ENCODE results near the gene PPP1R9B. TPM values are rescaled to one million over a fixed set of nuclear protein-coding genes. Genes with fewer than 3 reads are reported as not detected.

Gene PPP1R9B
- total RNA-seq, 1 donor from 2014 or later: 45.8 TPM

- no peak for DNase-seq
Measured at GRCh38 chr17:50155115-50155819, 4.8 kb upstream of the PPP1R9B start.

- no peak for DNase-seq
Measured at GRCh38 chr17:50154604-50155003, 4.1 kb upstream of the PPP1R9B start.

- DNase-seq: no peak
Measured at GRCh38 chr17:50153650-50154575, 3.4 kb upstream of the PPP1R9B start.

GRCh38 chr17:50152736-50153135, 2.3 kb upstream of the PPP1R9B start:
- DNase-seq: no peak

- DNase-seq: peak; percentile 90
Measured at GRCh38 chr17:50151937-50152547, 1.6 kb upstream of the PPP1R9B start.

GRCh38 chr17:50151041-50151936, 812 bp upstream of the PPP1R9B start:
- DNase-seq: peak; percentile 90

GRCh38 chr17:50149417-50150353, 792 bp downstream of the PPP1R9B start:
- DNase-seq: peak; percentile 74

- DNase-seq: no peak
Measured at GRCh38 chr17:50149091-50149416, 1.4 kb downstream of the PPP1R9B start.

- DNase-seq: peak; percentile 33
Measured at GRCh38 chr17:50148226-50149090, 2.0 kb downstream of the PPP1R9B start.

- DNase-seq: peak; percentile 45
Measured at GRCh38 chr17:50147841-50148225, 2.6 kb downstream of the PPP1R9B start.

GRCh38 chr17:50146927-50147665, 3.4 kb downstream of the PPP1R9B start:
- no peak for DNase-seq

GRCh38 chr17:50146230-50146926, 4.1 kb downstream of the PPP1R9B start:
- no peak for DNase-seq

GRCh38 chr17:50145532-50146229, 4.8 kb downstream of the PPP1R9B start:
- DNase-seq: no peak

GRCh38 chr17:50144845-50145531, 5.5 kb downstream of the PPP1R9B start:
- DNase-seq: no peak

- no peak for DNase-seq
Measured at GRCh38 chr17:50144355-50144754, 6.1 kb downstream of the PPP1R9B start.

GRCh38 chr17:50143461-50144176, 6.9 kb downstream of the PPP1R9B start:
- DNase-seq: no peak

- no peak for DNase-seq
Measured at GRCh38 chr17:50141745-50142110, 8.7 kb downstream of the PPP1R9B start.

Measured in dermis blood vessel endothelial cell (primary cell).